Ureter (tissue), 1 donor: ENCODE data around the gene TMEM181. TPM values are rescaled to one million over a fixed set of nuclear protein-coding genes. Genes with fewer than 3 reads are reported as not detected.

Source experiments
- DNase-seq: peaks from one replicate; pipeline ENCODE4 v3.0.0-alpha.2; 2020; ENCODE audit warnings: low spot score
- total RNA-seq: library from RNA; stranded (reverse); gene quantifications from one replicate; pipeline ENCODE4 v1.2.4, GENCODE V29; 2023
- donor health status: DM: yes; HTN: yes; CAD: no.

Gene TMEM181
- total RNA-seq, 1 donor from 2014 or later, result 38.3 TPM

- DNase-seq, result no peak
These were observed 2.0 kb downstream of the TMEM181 start for GRCh38 chr6:158561938-158562337.

- DNase-seq, result no peak
These were observed 4.6 kb downstream of the TMEM181 start for GRCh38 chr6:158564243-158565121.

GRCh38 chr6:158565122-158565429 lies 5.2 kb downstream of the TMEM181 start:
- no peak for DNase-seq

- DNase-seq, result no peak
These were observed 5.7 kb downstream of the TMEM181 start for GRCh38 chr6:158565482-158566040.

GRCh38 chr6:158566207-158566818 lies 6.4 kb downstream of the TMEM181 start:
- no peak for DNase-seq

GRCh38 chr6:158567152-158567551 lies 7.3 kb downstream of the TMEM181 start:
- DNase-seq, result no peak

GRCh38 chr6:158567871-158568401 lies 8.0 kb downstream of the TMEM181 start:
- DNase-seq, result no peak

- no peak for DNase-seq
These were observed 8.7 kb downstream of the TMEM181 start for GRCh38 chr6:158568549-158568948.

GRCh38 chr6:158569036-158569435 lies 9.1 kb downstream of the TMEM181 start:
- DNase-seq, result no peak

GRCh38 chr6:158570681-158570962 lies 10.7 kb downstream of the TMEM181 start:
- no peak for DNase-seq

GRCh38 chr6:158571826-158572652 lies 12.1 kb downstream of the TMEM181 start:
- peak; percentile 75 for DNase-seq

GRCh38 chr6:158572653-158573541 lies 13.0 kb downstream of the TMEM181 start:
- DNase-seq, result no peak

- DNase-seq, result no peak
These were observed 13.6 kb downstream of the TMEM181 start for GRCh38 chr6:158573542-158573931.

GRCh38 chr6:158574800-158575199 lies 14.9 kb downstream of the TMEM181 start:
- DNase-seq, result no peak

- no peak for DNase-seq
These were observed 15.7 kb downstream of the TMEM181 start for GRCh38 chr6:158575550-158575949.

GRCh38 chr6:158584236-158584651 lies 24.4 kb downstream of the TMEM181 start:
- no peak for DNase-seq

- no peak for DNase-seq
These were observed 26.8 kb downstream of the TMEM181 start for GRCh38 chr6:158586652-158587051.

GRCh38 chr6:158589366-158589765 lies 29.5 kb downstream of the TMEM181 start:
- DNase-seq, result no peak

- DNase-seq, result no peak
These were observed 31.4 kb downstream of the TMEM181 start for GRCh38 chr6:158591134-158591809.

GRCh38 chr6:158591810-158592209 lies 31.9 kb downstream of the TMEM181 start:
- no peak for DNase-seq

GRCh38 chr6:158593670-158594069 lies 33.8 kb downstream of the TMEM181 start:
- DNase-seq, result no peak
